HG03439 (cell line): Measurements from ENCODE around the gene YPEL1.
"Not testable (repeated sequence)": the region's sequence is repeated elsewhere in the genome, so short reads cannot be mapped to it uniquely, and the experiment has no call there.

Experiments used
- ATAC-seq: cut with Tn5 transposase; IDR thresholded peaks from one replicate; pipeline ENCODE4 v1.9.1; 2021; ENCODE audit warnings: mild to moderate bottlenecking, moderate library complexity; ENCODE audit not compliant: unreplicated experiment

The YPEL1 gene

GRCh38 chr22:21701384-21701971, 34.1 kb downstream of the YPEL1 start:
- no peak for ATAC-seq

GRCh38 chr22:21700822-21701221, 34.8 kb downstream of the YPEL1 start:
- no peak for ATAC-seq

GRCh38 chr22:21699643-21700042, 36.0 kb downstream of the YPEL1 start:
- no peak for ATAC-seq

- ATAC-seq: no peak
Measured at GRCh38 chr22:21698430-21699329, 36.9 kb downstream of the YPEL1 start.

- ATAC-seq: no peak
Measured at GRCh38 chr22:21697880-21698279, 37.7 kb downstream of the YPEL1 start.

- no peak for ATAC-seq
Measured at GRCh38 chr22:21697021-21697771, 38.4 kb downstream of the YPEL1 start.

GRCh38 chr22:21696115-21696514, 39.5 kb downstream of the YPEL1 start:
- no peak for ATAC-seq

- ATAC-seq: no peak
Measured at GRCh38 chr22:21695430-21696085, 40.0 kb downstream of the YPEL1 start.

GRCh38 chr22:21694795-21695429, 40.7 kb downstream of the YPEL1 start:
- ATAC-seq: no peak

- ATAC-seq: no peak
Measured at GRCh38 chr22:21694394-21694793, 41.2 kb downstream of the YPEL1 start.

GRCh38 chr22:21693999-21694341, 41.6 kb downstream of the YPEL1 start:
- ATAC-seq: no peak

- ATAC-seq: no peak
Measured at GRCh38 chr22:21693333-21693998, 42.1 kb downstream of the YPEL1 start.

GRCh38 chr22:21692856-21693255, 42.7 kb downstream of the YPEL1 start:
- ATAC-seq: not testable (repeated sequence)

- ATAC-seq: no peak
Measured at GRCh38 chr22:21691816-21692215, 43.8 kb downstream of the YPEL1 start.

- no peak for ATAC-seq
Measured at GRCh38 chr22:21690401-21690801, 45.2 kb downstream of the YPEL1 start.

- ATAC-seq: no peak
Measured at GRCh38 chr22:21688706-21689381, 46.8 kb downstream of the YPEL1 start.

- no peak for ATAC-seq
Measured at GRCh38 chr22:21688341-21688705, 47.3 kb downstream of the YPEL1 start.

GRCh38 chr22:21687685-21688259, 47.8 kb downstream of the YPEL1 start:
- no peak for ATAC-seq

GRCh38 chr22:21686634-21687393, 48.8 kb downstream of the YPEL1 start:
- no peak for ATAC-seq
